Epithelial cell of esophagus (primary cell): ENCODE data around the gene ZNF516.
A peak's percentile ranks its signal among the peaks of the same experiment; 100 is the strongest.

Experiments
- DNase-seq: peaks from one replicate; pipeline ENCODE4 v3.0.0; 2010; ENCODE audit warnings: low read depth
- H3K4me3 ChIP-seq: 2 replicates; pipeline ENCODE4 v1.5.1; 2011; ENCODE audit warnings: mild to moderate bottlenecking, low read length, control low read depth
- CTCF ChIP-seq: IDR thresholded peaks from 2 replicates; pipeline ENCODE4 v1.5.1; 2011; ENCODE audit warnings: low read depth, mild to moderate bottlenecking, low read length, control low read depth, inconsistent platforms; ENCODE audit not compliant: insufficient read depth; ENCODE audit errors: missing control alignments

Gene ZNF516

GRCh38 chr18:76522122-76522503, 27.1 kb upstream of the ZNF516 start:
- no peak for DNase-seq
- H3K4me3 ChIP-seq, result no peak overlapping the region
- no peak for TF ChIP-seq CTCF

- no peak for TF ChIP-seq CTCF
- no peak overlapping the region for H3K4me3 ChIP-seq
- no peak for DNase-seq
Observed at GRCh38 chr18:76521417-76522121, 26.5 kb upstream of the ZNF516 start.

GRCh38 chr18:76518860-76519538, 24.0 kb upstream of the ZNF516 start:
- no peak for TF ChIP-seq CTCF
- peak overlapping the region; percentile 35 for H3K4me3 ChIP-seq
- no peak for DNase-seq

GRCh38 chr18:76518123-76518859, 23.2 kb upstream of the ZNF516 start:
- peak overlapping the region; percentile 35 for H3K4me3 ChIP-seq
- no peak for TF ChIP-seq CTCF
- peak; percentile 33 for DNase-seq

- TF ChIP-seq CTCF, result no peak
- no peak overlapping the region for H3K4me3 ChIP-seq
- DNase-seq, result no peak
Observed at GRCh38 chr18:76515576-76515975, 20.5 kb upstream of the ZNF516 start.

- no peak for TF ChIP-seq CTCF
- no peak overlapping the region for H3K4me3 ChIP-seq
- no peak for DNase-seq
Observed at GRCh38 chr18:76514573-76514972, 19.5 kb upstream of the ZNF516 start.
